BLaER1 treated with 17β-estradiol and CSF1 and Interleukin-3, amounts not matched to agents 10 nM and 100 nM (cell line): ENCODE results near the gene SOCS3.

ENCODE experiments used
- H3K27ac ChIP-seq, 11 experiments: shearing (Covaris generic); formaldehyde crosslinking; 2 replicates each; pipeline ENCODE4 v1.8.1; 2022
- H3K27me3 ChIP-seq, 11 experiments: shearing (Covaris generic); formaldehyde crosslinking; 2 replicates each; pipeline ENCODE4 v1.8.1; 2022
- H3K36me3 ChIP-seq, 11 experiments: shearing (Covaris generic); formaldehyde crosslinking; 2 replicates each; pipeline ENCODE4 v1.8.1; 2022
- H3K4me1 ChIP-seq, 10 experiments: shearing (Covaris generic); formaldehyde crosslinking; 2 replicates each; pipeline ENCODE4 v1.8.1; 2022
- H3K4me2 ChIP-seq, 11 experiments: shearing (Covaris generic); formaldehyde crosslinking; 2 replicates each; pipeline ENCODE4 v1.8.1; 2022
- H3K4me3 ChIP-seq, 10 experiments: shearing (Covaris generic); formaldehyde crosslinking; 2 replicates each; pipeline ENCODE4 v1.8.1; 2022
- H3K9ac ChIP-seq, 11 experiments: shearing (Covaris generic); formaldehyde crosslinking; 2 replicates each; pipeline ENCODE4 v1.8.1; 2022
- H3K9me3 ChIP-seq, 11 experiments: shearing (Covaris generic); formaldehyde crosslinking; replicated peaks in 1 of 11; 2 replicates each; pipeline ENCODE4 v1.8.1; 2022
- H4K20me1 ChIP-seq, 11 experiments: shearing (Covaris generic); formaldehyde crosslinking; 2 replicates each; pipeline ENCODE4 v1.8.1; 2022
- Cebpa-rat ChIP-seq, 11 experiments: shearing (Covaris generic); IDR thresholded peaks; 2 replicates each; pipeline ENCODE4 v1.8.1; 2022

Gene SOCS3

DNA sequence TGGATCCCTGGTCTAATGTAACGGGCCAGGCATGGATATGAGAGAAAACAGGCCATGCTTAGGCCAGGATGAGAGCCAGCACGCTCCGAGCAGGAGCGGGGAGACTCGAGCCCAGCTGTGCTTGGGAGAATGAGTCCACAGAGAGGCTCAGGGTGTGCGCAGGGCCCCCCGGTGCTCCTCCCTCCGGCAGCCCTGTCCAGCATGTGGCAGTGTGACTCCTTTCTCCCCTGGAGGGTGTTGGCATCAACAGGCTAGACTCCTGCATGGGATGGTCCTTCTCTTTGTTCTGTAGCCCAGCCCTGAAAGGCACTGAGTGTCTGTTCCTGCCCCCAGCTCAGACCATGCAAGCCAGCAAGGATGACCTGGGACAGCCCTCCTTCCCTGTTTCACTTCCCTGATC lies 42.0 kb upstream of the SOCS3 start:
- Histone ChIP-seq H3K27me3 (no peaks in the 10 kb centered on the region), H4K20me1 (peaks cover 21 to 100% (median 96%) of the 10 kb centered on the region in 11 experiments), H3K9me3 (no peaks in the 10 kb centered on the region), H3K4me2 (peak overlapping the region in 5 of 11 experiments; percentile 37 to 52 (median 41); a peak in 9 of 22 replicates), H3K9ac (peak overlapping the region in 4 of 11 experiments; percentile 15 to 50 (median 30); a peak in 4 of 22 replicates), H3K36me3 (peaks cover 99 to 100% (median 100%) of the 10 kb centered on the region in 11 experiments), H3K4me1 (peaks cover 5 to 59% (median 22%) of the 10 kb centered on the region in 10 experiments; a peak in 18 of 20 replicates), H3K27ac (peak overlapping the region in 3 of 11 experiments; percentile 20 to 53 (median 25); a peak in 6 of 22 replicates), H3K4me3 (no peak overlapping the region)
- TF ChIP-seq Cebpa-rat (IDR thresholded peaks at IDR 0.05), result no peak

DNA sequence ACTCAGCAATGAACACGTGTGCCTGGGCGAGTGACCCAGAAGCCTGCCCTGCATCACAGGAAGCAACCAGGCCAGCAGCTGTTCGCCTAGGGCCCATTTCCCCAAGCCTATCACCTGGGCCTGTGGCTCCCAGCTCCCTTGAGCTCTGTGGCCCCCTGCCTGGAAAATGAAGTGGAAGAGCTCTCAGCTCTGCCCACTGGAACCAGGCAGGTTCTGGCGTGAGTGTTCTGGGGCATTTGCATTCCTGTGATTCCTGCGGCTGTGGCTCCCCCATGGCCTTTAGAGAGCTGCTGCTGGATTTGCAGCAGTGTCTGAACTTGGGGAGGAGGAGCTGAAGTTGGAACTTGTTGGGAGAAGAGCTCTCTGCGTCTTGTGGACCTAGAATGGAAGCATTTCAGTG lies 41.4 kb upstream of the SOCS3 start:
- peak overlapping the region in 3 of 11 experiments; percentile 20 to 53 (median 34); a peak in 4 of 22 replicates for H3K27ac ChIP-seq
- TF ChIP-seq Cebpa-rat (IDR thresholded peaks at IDR 0.05), result no peak
- peaks cover 5 to 59% (median 24%) of the 10 kb centered on the region in 10 experiments; a peak in 17 of 20 replicates for H3K4me1 ChIP-seq
- peak overlapping the region in 5 of 11 experiments; percentile 37 to 52 (median 41); a peak in 7 of 22 replicates for H3K4me2 ChIP-seq
- peaks cover 99 to 100% (median 100%) of the 10 kb centered on the region in 11 experiments for H3K36me3 ChIP-seq
- no peaks in the 10 kb centered on the region for H3K9me3 ChIP-seq
- H3K9ac ChIP-seq, result peak overlapping the region in 4 of 11 experiments; percentile 15 to 50 (median 30); a peak in 3 of 22 replicates
- no peaks in the 10 kb centered on the region for H3K27me3 ChIP-seq
- H3K4me3 ChIP-seq, result no peak overlapping the region
- peaks cover 21 to 100% (median 96%) of the 10 kb centered on the region in 11 experiments for H4K20me1 ChIP-seq

DNA sequence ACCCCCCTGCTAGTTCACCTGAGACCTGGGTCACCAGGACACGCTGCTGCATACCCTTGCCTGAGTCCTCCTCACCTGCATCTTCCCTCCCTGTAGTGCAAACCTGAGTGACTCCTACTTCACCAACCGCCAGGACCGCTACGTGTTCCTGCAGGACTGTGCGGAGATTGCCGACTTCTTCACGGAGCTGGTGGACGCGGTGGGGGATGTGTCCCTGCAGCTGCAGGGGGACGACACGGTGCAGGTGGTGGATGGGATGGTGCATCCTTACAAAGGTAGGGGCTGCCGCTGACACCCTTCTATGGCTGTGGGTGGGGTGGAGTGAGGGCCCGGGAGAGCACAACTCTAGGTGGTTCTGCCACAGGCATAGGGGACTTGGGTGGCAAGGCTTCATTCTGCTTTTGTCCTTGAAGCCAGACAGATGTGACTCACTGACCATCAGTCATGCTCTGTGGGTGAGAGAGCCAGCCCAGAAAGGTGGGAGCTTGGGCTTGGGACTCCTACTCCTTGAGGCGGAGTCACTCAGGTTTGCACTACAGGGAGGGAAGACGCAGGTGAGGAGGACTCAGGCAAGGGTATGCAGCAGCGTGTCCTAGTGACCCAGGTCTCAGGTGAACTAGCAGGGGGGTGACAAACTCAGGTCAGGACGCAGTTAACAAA lies 40.8 kb upstream of the SOCS3 start:
- Histone ChIP-seq H3K4me3 (no peak overlapping the region), H3K36me3 (peaks cover 99 to 100% (median 100%) of the 10 kb centered on the region in 11 experiments), H3K4me2 (no peak overlapping the region), H3K9me3 (no peaks in the 10 kb centered on the region), H4K20me1 (peaks cover 25 to 100% (median 96%) of the 10 kb centered on the region in 11 experiments), H3K4me1 (peaks cover 5 to 57% (median 23%) of the 10 kb centered on the region in 10 experiments; a peak in 17 of 20 replicates), H3K9ac (no peak overlapping the region), H3K27ac (no peak overlapping the region), H3K27me3 (no peaks in the 10 kb centered on the region)
- no peak for TF ChIP-seq Cebpa-rat (IDR thresholded peaks at IDR 0.05)

DNA sequence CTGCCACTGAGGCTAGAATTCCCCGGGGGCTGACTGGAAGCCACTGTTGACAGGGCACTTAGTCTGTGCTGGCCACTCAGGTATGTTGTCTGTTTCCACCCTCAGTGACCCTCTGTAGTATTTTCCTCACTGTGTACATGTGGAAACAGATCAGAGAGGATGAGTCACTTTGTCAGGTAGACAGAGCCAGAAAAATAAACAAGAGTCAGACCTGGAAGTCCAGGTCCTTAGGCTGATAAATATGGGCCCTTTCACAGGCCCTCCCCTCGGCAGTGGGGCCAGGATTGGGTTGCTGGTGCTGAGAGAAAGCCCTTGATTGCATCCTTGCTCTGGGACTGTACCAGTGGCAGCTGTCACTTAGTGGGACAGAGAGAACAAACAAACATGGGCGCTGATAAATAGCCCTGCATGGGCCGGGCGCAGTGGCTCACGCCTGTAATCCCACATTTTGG lies 39.8 kb upstream of the SOCS3 start:
- Histone ChIP-seq H3K4me2 (no peak overlapping the region), H3K27ac (no peak overlapping the region), H3K9me3 (no peaks in the 10 kb centered on the region), H3K36me3 (peaks cover 99 to 100% (median 100%) of the 10 kb centered on the region in 11 experiments), H3K9ac (no peak overlapping the region), H4K20me1 (peaks cover 35 to 100% (median 96%) of the 10 kb centered on the region in 11 experiments), H3K4me1 (peaks cover 0 to 51% (median 18%) of the 10 kb centered on the region in 10 experiments; a peak in 17 of 20 replicates), H3K4me3 (no peak overlapping the region), H3K27me3 (no peaks in the 10 kb centered on the region)
- no peak for TF ChIP-seq Cebpa-rat (IDR thresholded peaks at IDR 0.05)

DNA sequence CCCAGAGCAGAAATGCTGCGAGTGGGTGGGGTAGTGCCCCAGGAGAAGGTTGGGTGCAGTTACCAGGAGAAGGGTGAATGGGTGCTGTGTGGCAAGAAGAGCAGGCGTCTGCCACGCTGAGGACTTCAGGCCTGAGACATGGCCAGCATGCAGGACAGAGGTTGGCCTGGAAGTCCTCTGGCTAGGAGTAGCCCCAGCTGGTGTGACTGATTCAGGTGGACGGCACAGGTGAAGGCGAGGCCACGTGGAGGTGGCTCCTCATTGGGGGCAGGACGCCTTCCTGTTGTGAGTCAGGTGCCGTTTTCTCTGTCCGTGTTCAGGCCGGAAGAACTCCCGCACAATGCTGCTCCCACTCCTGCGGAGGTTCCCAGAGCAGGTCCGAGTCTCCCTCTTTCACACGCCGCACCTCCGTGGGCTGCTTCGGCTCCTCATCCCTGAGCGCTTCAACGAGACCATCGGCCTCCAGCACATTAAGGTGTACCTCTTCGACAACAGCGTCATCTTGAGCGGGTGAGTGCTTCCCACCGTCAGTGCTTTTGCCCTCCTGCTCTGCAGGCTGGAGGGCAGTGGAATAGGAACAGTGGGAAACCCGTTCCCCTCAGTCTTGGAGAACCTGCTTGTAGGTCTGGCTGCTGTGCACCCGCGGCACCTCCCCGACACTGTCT lies 39.3 kb upstream of the SOCS3 start:
- Histone ChIP-seq H3K4me2 (no peak overlapping the region), H3K36me3 (peaks cover 99 to 100% (median 100%) of the 10 kb centered on the region in 11 experiments), H3K4me1 (peaks cover 0 to 49% (median 18%) of the 10 kb centered on the region in 10 experiments; a peak in 17 of 20 replicates), H3K27me3 (no peaks in the 10 kb centered on the region), H3K27ac (peak overlapping the region in 2 of 11 experiments; percentile 4 to 6; a peak in 2 of 22 replicates), H3K9me3 (no peaks in the 10 kb centered on the region), H3K4me3 (no peak overlapping the region), H3K9ac (0 out of 22 replicates have a peak overlapping the region, but pooled peaks of 1 of the 11 experiments have one; percentile 48), H4K20me1 (peaks cover 40 to 100% (median 96%) of the 10 kb centered on the region in 11 experiments)
- no peak for TF ChIP-seq Cebpa-rat (IDR thresholded peaks at IDR 0.05)

DNA sequence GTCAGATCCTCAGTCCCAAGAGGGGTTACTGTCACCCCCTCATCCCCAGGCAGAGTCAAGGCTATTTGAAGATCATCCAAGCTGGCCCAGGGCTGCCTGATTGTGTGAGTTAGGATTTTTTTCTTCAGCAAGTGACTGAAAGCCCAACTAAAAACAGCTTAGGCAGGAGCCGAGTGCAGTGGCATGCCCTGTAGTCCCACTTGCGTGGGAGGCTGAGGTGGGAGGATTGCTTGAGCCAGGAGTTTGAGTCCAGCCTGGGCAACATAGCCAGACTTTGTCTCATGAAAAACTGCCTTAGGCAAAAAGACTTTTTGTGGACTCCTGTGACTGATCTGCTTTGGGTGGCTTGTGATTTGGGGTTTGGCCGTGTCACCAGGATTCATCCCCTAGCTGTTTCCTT lies 38.5 kb upstream of the SOCS3 start:
- H3K27ac ChIP-seq, result peak overlapping the region in 3 of 11 experiments; percentile 4 to 8 (median 6); a peak in 3 of 22 replicates
- H3K36me3 ChIP-seq, result peaks cover 99 to 100% (median 100%) of the 10 kb centered on the region in 11 experiments
- peak overlapping the region in 2 of 11 experiments; percentile 41 to 48; a peak in 3 of 22 replicates for H3K9ac ChIP-seq
- H3K27me3 ChIP-seq, result no peaks in the 10 kb centered on the region
- no peak overlapping the region for H3K4me2 ChIP-seq
- H3K4me1 ChIP-seq, result peaks cover 2 to 54% (median 21%) of the 10 kb centered on the region in 10 experiments; a peak in 17 of 20 replicates
- H3K4me3 ChIP-seq, result no peak overlapping the region
- no peaks in the 10 kb centered on the region for H3K9me3 ChIP-seq
- H4K20me1 ChIP-seq, result peaks cover 42 to 100% (median 99%) of the 10 kb centered on the region in 11 experiments
- TF ChIP-seq Cebpa-rat (IDR thresholded peaks at IDR 0.05), result no peak

DNA sequence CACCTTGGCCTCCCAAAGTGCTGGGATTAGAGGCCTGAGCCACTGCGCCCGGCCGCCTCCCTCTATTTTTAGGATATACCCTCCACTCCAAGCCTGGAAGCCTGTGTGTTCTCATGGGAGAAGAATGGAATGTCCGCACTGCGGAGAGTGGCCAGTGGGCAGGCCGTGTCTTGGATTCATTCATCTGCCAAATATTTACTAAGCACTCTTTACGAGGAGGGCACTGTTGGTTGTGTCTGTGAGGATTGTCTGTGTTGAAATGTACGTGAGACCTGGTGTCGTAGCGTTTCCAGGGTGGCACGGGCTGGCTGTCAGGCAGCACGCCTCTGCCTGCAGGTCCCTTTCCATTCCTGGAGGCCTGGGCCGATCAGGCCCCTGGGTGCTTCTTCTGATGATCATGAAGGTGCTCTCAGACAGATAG lies 37.8 kb upstream of the SOCS3 start:
- Histone ChIP-seq H3K36me3 (peaks cover 98 to 100% (median 99%) of the 10 kb centered on the region in 11 experiments), H3K27me3 (no peaks in the 10 kb centered on the region), H3K27ac (no peak overlapping the region; a peak in 1 of 22 replicates), H3K4me2 (no peak overlapping the region), H4K20me1 (peaks cover 45 to 100% (median 96%) of the 10 kb centered on the region in 11 experiments), H3K4me3 (no peak overlapping the region), H3K9ac (peak overlapping the region in 2 of 11 experiments; percentile 41 to 48; a peak in 2 of 22 replicates), H3K4me1 (peaks cover 5 to 61% (median 24%) of the 10 kb centered on the region in 10 experiments; a peak in 17 of 20 replicates), H3K9me3 (no peaks in the 10 kb centered on the region)
- TF ChIP-seq Cebpa-rat (IDR thresholded peaks at IDR 0.05), result no peak

DNA sequence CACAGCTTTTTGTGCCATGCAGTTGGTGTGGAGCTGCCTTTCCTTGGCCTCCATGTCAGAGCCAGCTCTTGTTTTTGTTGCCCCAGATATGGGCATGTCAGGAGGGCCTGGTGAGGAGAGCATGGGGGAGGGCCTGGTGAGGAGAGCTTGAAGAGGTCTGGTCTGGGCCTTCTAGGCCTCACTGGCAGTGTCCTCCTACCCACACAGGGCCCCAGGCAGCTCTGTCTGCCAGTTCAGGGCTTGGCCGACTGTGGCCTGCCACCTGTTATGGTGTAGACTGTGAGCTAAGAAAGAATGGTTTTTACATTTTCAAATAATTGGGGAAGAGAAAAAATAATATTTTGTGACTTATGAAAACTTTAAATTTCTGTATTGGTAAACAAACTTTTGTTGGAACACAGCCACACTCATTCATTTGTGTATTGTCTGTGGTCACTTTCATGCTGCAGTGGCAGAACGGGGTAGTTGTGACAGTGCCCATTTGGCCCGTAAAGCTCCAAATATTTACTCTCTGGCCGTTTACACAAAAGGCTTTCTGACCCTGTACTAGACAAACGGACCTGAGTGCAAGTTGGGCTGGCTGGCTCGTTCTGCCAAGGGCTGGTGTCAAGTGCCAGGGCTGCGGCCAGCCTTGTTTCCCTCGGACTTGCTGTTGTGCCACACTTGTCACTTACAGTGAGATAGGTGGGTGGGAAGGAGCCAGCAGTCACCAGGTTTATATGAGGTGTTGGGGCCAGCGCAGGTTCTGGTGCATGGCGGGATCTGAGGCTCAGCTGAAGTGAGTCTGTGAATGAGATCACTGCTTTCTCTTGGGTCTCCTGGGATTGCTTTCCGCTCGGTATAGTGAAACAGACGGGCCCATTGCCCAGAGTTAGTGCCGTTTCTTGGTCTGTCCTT lies 36.8 kb upstream of the SOCS3 start:
- peak overlapping the region in 4 of 11 experiments; percentile 12 to 52 (median 18); a peak in 3 of 22 replicates for H3K9ac ChIP-seq
- H3K36me3 ChIP-seq, result peaks cover 96 to 100% (median 98%) of the 10 kb centered on the region in 11 experiments
- no peak overlapping the region for H3K4me3 ChIP-seq
- H3K27ac ChIP-seq, result peak overlapping the region in 3 of 11 experiments; percentile 17 to 41 (median 19); a peak in 6 of 22 replicates
- H3K9me3 ChIP-seq, result no peaks in the 10 kb centered on the region
- H3K27me3 ChIP-seq, result no peaks in the 10 kb centered on the region
- H4K20me1 ChIP-seq, result peaks cover 55 to 100% (median 99%) of the 10 kb centered on the region in 11 experiments
- no peak for TF ChIP-seq Cebpa-rat (IDR thresholded peaks at IDR 0.05)
- peaks cover 5 to 66% (median 27%) of the 10 kb centered on the region in 10 experiments for H3K4me1 ChIP-seq
- H3K4me2 ChIP-seq, result no peak overlapping the region
